OCI-LY3 (cell line): ENCODE measurements around the gene ZNF521.

Source experiments
- H2AFZ ChIP-seq: fragments of 200-600, 300-600 bp; shearing (Covaris generic); 2 replicates; pipeline ENCODE4 v1.6.0; 2014; ENCODE audit warnings: antibody characterized with exemption, low read depth, low read length
- H3K27ac ChIP-seq: fragments of 200-600, 300-600 bp; sonication (generic); 2 replicates; pipeline ENCODE4 v1.5.1; 2014; ENCODE audit warnings: mild to moderate bottlenecking, low read length, moderate library complexity, mixed read lengths
- H3K27me3 ChIP-seq: fragments of 200-600, 300-600 bp; sonication (generic); 2 replicates; pipeline ENCODE4 v1.6.1; 2014; ENCODE audit warnings: low read depth, low read length, mixed read lengths
- H3K36me3 ChIP-seq: fragments of 200-600, 300-600 bp; sonication (generic); replicated peaks from 2 replicates; pipeline ENCODE3; 2014; ENCODE audit warnings: low read depth, low read length, mixed read lengths
- H3K4me1 ChIP-seq: fragments of 300-600, 200-600 bp; sonication (generic); 2 replicates; pipeline ENCODE4 v1.6.1; 2014; ENCODE audit warnings: low read length, mixed read lengths
- H3K4me2 ChIP-seq: fragments of 200-600, 300-600 bp; sonication (generic); 2 replicates; pipeline ENCODE4 v1.6.1; 2014; ENCODE audit warnings: low read length, mixed read lengths
- H3K4me3 ChIP-seq: fragments of 300-600, 200-600 bp; sonication (generic); 2 replicates; pipeline ENCODE4 v1.5.1; 2014; ENCODE audit warnings: antibody characterized with exemption, mild to moderate bottlenecking, low read length, moderate library complexity
- H3K79me2 ChIP-seq: fragments of 300-600, 200-600 bp; shearing (Covaris generic); 2 replicates; pipeline ENCODE4 v1.6.1; 2014; ENCODE audit warnings: mild to moderate bottlenecking, low read length, mixed read lengths
- H3K9ac ChIP-seq: fragments of 300-600, 200-600 bp; shearing (Covaris generic); 2 replicates; pipeline ENCODE4 v1.6.0; 2014; ENCODE audit warnings: mild to moderate bottlenecking, low read length, moderate library complexity
- H3K9me3 ChIP-seq: fragments of 200-600, 300-600 bp; shearing (Covaris generic); 2 replicates; pipeline ENCODE4 v1.6.1; 2014; ENCODE audit warnings: low read length, mixed read lengths; ENCODE audit not compliant: insufficient read depth
- H4K20me1 ChIP-seq: fragments of 200-600, 300-600 bp; sonication (generic); 2 replicates; pipeline ENCODE4 v1.6.1; 2016; ENCODE audit warnings: low read length, mixed read lengths; ENCODE audit not compliant: insufficient read depth
- CTCF ChIP-seq: fragments of 200-600, 300-600 bp; sonication (generic); IDR thresholded peaks from 2 replicates; pipeline ENCODE4 v1.5.1; 2014; ENCODE audit warnings: antibody characterized with exemption, low read length, low read depth
- EZH2phosphoT487 ChIP-seq: fragments of 200-600 bp; shearing (Covaris generic); IDR thresholded peaks from 2 replicates; pipeline ENCODE4 v1.6.1; 2018; ENCODE audit warnings: antibody characterized with exemption, mixed run types, low read depth

ZNF521 gene

DNA sequence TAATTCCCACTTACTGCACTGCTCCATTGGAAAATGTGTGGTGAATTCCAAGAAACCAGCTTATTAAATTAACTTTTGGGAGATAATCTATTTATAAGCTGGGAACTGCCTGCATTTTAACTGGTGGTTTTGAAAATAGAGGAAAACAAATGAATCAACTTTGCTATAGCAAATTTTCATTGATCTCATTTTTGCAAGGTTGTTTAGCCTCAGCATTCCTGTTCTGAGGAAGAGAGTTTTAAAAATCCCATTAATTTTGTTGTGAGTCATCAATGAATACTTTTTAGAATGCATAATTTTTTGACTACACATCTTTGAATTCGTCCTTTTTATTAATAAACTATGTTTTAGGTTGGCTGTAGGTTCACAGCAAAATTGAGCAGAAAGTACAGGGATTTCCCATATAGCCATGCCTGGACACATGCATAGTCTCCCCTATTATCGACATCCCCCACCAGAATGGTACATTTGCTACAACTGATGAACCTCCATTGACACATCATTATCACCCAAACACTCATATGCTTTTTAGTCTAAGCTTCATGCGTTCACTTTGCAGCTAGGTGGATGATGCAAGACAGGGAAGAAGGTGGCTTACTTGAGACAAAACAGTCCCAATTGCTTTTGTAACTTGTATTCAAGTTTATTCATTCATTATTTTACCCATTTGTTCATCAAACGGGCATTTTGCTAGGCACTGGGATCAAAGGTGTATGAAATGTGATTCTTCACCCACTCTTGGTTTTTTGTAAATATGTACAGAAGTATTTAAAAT, 106.9 kb downstream of the ZNF521 start:
- TF ChIP-seq EZH2phosphoT487 (no peak), CTCF (no peak)
- H3K4me1 ChIP-seq: no peaks in the 10 kb centered on the region
- no peaks in the 10 kb centered on the region for H3K79me2 ChIP-seq
- H3K4me3 ChIP-seq: no peak overlapping the region
- peaks cover 3% of the 10 kb centered on the region; the same call in 1 of the 2 replicates for H3K27me3 ChIP-seq
- H3K36me3 ChIP-seq: no peaks in the 10 kb centered on the region
- no peak overlapping the region for H2AFZ ChIP-seq
- no peak overlapping the region for H3K9ac ChIP-seq
- no peaks in the 10 kb centered on the region for H3K9me3 ChIP-seq
- H3K4me2 ChIP-seq: no peak overlapping the region
- no peak overlapping the region for H3K27ac ChIP-seq
- H4K20me1 ChIP-seq: no peaks in the 10 kb centered on the region

DNA sequence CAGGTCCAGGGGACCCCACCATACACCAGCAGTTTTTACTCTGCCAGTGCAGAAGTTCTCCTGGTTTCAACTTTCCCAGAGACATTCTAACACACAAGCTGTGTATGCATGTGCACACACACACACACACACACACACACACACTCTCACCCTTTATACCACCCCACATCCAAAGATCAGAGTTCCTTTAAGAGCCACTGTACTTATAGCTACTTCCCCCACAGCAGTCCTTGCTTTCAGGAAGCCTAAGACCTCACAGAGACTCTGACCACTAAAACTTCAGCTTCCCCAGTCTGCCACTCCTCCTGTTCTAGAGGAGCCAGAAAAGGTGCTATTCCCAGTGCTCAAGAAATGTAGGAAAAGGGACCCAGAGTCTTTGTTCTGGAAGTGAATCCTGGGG, 107.8 kb downstream of the ZNF521 start:
- Histone ChIP-seq H4K20me1 (no peaks in the 10 kb centered on the region), H3K36me3 (no peaks in the 10 kb centered on the region), H3K27ac (no peak overlapping the region), H2AFZ (no peak overlapping the region), H3K4me2 (no peak overlapping the region), H3K4me1 (no peaks in the 10 kb centered on the region), H3K4me3 (no peak overlapping the region), H3K9me3 (no peaks in the 10 kb centered on the region), H3K79me2 (no peaks in the 10 kb centered on the region), H3K9ac (no peak overlapping the region), H3K27me3 (peaks cover 3% of the 10 kb centered on the region; the same call in 1 of the 2 replicates)
- no peak for TF ChIP-seq CTCF
- TF ChIP-seq EZH2phosphoT487: no peak

GRCh38 chr18:25243754-25244153, 108.2 kb downstream of the ZNF521 start:
- TF ChIP-seq CTCF (no peak), EZH2phosphoT487 (no peak)
- Histone ChIP-seq H3K4me1 (no peaks in the 10 kb centered on the region), H3K27me3 (peaks cover 3% of the 10 kb centered on the region; the same call in 1 of the 2 replicates)

DNA sequence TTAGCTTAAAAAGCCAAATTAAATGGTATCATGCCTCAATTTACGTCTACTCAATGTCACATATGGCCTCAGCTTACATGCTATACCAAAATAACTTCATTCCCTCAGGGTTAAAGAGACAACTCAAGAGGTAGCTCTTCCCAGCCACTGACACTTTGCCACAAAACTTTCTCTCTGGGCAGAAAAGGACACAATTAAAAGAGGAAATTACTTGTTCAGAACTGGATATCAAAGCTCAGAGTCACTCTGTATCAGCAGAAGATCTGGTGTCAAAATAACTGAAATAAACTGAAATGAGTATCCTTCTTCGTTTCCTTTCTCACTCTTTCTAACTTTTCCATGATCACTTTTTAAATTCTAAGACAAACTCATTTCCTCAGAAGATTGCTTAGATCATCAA, 108.7 kb downstream of the ZNF521 start:
- Histone ChIP-seq H3K4me1 (no peaks in the 10 kb centered on the region), H3K9ac (no peak overlapping the region), H3K79me2 (no peaks in the 10 kb centered on the region), H3K4me2 (no peak overlapping the region), H3K27ac (no peak overlapping the region), H3K9me3 (no peaks in the 10 kb centered on the region), H3K27me3 (peaks cover 3% of the 10 kb centered on the region; the same call in 1 of the 2 replicates), H3K4me3 (no peak overlapping the region), H3K36me3 (no peaks in the 10 kb centered on the region), H2AFZ (no peak overlapping the region), H4K20me1 (no peaks in the 10 kb centered on the region)
- TF ChIP-seq CTCF (no peak), EZH2phosphoT487 (no peak)

More at GRCh38 chr18:25243754-25244153, 108.2 kb downstream of the ZNF521 start:
- Histone ChIP-seq H3K27ac (no peak overlapping the region), H2AFZ (no peak overlapping the region), H3K4me2 (no peak overlapping the region), H3K9ac (no peak overlapping the region), H3K36me3 (no peaks in the 10 kb centered on the region), H3K79me2 (no peaks in the 10 kb centered on the region), H3K9me3 (no peaks in the 10 kb centered on the region), H3K4me3 (no peak overlapping the region), H4K20me1 (no peaks in the 10 kb centered on the region)
